AG09319 (cell line): ENCODE data around the gene ATP8B3.

Experiments used
- DNase-seq: peaks from one replicate; pipeline ENCODE4 v3.0.0-alpha.2; 2010; ENCODE audit warnings: low read depth; ENCODE audit errors: extremely low read depth
- CTCF ChIP-seq: IDR thresholded peaks from 2 replicates; pipeline ENCODE4 v1.5.1; 2011; ENCODE audit warnings: low read depth, mild to moderate bottlenecking, inconsistent platforms, low read length, moderate library complexity

ATP8B3 gene

GRCh38 chr19:1752757-1753728 lies 59.0 kb downstream of the ATP8B3 start, which contains the start of gene ONECUT3:
TSS of gene ONECUT3 (plus strand) at chr19:1753506. CDS start at chr19:1753663, 157 bp downstream.
- no peak for TF ChIP-seq CTCF
- DNase-seq: no peak

- DNase-seq: no peak
- TF ChIP-seq CTCF: no peak
These were observed 59.9 kb downstream of the ATP8B3 start for GRCh38 chr19:1752009-1752756.

GRCh38 chr19:1751367-1752008 lies 60.6 kb downstream of the ATP8B3 start:
- TF ChIP-seq CTCF: no peak
- DNase-seq: no peak

GRCh38 chr19:1750343-1751021 lies 61.6 kb downstream of the ATP8B3 start:
- DNase-seq: no peak
- TF ChIP-seq CTCF: no peak

- no peak for TF ChIP-seq CTCF
- no peak for DNase-seq
These were observed 62.4 kb downstream of the ATP8B3 start for GRCh38 chr19:1749373-1750342.

- DNase-seq: no peak
- no peak for TF ChIP-seq CTCF
These were observed 63.2 kb downstream of the ATP8B3 start for GRCh38 chr19:1748873-1749341.
